ENCODE data around the gene ATP8B1.

GRCh38 chr18:57850063-57850462 is 46.9 kb upstream of the ATP8B1 start:
- TF ChIP-seq CTCF (IDR thresholded peaks at IDR 0.05 in 2 of 3, conservative IDR thresholded peaks at IDR 0.05 in 1 of 3; ENCODE audit: borderline replicate concordance in 1 of 3, insufficient read depth in 1 of 3, low read depth in 2 of 3, low read length in 2 of 3) (no peak), ZBTB33 (IDR thresholded peaks at IDR 0.05; ENCODE audit: extremely low read depth, insufficient replicate concordance, low read length) (no peak), REST (IDR thresholded peaks at IDR 0.05; ENCODE audit: low read depth) (no peak), RAD21 (IDR thresholded peaks at IDR 0.05; ENCODE audit: low read depth) (no peak), POLR2A (IDR thresholded peaks at IDR 0.05; ENCODE audit: borderline replicate concordance, extremely low read depth, insufficient read depth, insufficient read length) (no peak)

Measured in HCT116 (cell line).